Measurements from ENCODE around the gene ADAM17.

The ADAM17 gene

DNA sequence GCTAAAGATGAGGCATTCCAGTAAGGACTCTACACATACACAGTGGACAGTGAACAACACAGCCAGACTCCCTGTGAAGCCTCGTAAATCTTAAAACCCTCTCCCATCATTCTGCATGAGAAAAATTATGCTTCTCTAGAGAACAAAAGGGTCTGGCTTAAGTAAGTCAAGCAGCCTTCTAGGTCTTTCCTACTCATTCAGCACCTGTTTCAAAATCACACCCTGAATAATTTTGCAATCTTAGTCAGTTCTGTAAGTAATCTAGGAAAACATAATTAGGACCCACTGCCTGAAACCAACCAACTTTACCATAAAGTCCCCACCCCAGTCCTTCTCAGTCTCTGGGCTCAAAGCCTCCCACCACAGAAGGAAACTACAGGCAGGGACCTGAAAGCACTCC, 61.5 kb downstream of the ADAM17 start:
- Histone ChIP-seq H3K9ac (ENCODE audit: low read length) (no peak overlapping the region), H3K79me2 (ENCODE audit: low read length) (no peaks in the 10 kb centered on the region), H3F3A (ENCODE audit: insufficient read depth, low read length) (no peaks in the 10 kb centered on the region), H3K9me3 (replicated peaks; ENCODE audit: insufficient read depth, low read length) (no peaks in the 10 kb centered on the region), H3K4me1 (ENCODE audit: low read length) (no peaks in the 10 kb centered on the region), H3K4me2 (ENCODE audit: low read depth, low read length) (no peak overlapping the region), H3K27me3 (replicated peaks; ENCODE audit: insufficient read depth, low read length) (no peaks in the 10 kb centered on the region), H4K20me1 (ENCODE audit: insufficient read depth, low read length) (no peaks in the 10 kb centered on the region), H2AFZ (ENCODE audit: low read length) (no peak overlapping the region), H3K4me3 (ENCODE audit: low read length) (no peak overlapping the region), H3K9me2 (replicated peaks; ENCODE audit: insufficient read depth, low read length) (no peaks in the 10 kb centered on the region), H3K27ac (ENCODE audit: low read length) (no peak overlapping the region), H3K36me3 (replicated peaks; ENCODE audit: insufficient read depth, low read length) (peaks cover 9% of the 10 kb centered on the region; the same call in 1 of the 2 replicates)
- DNase-seq: no peak
- no peak for TF ChIP-seq EZH2 (optimal IDR thresholded peaks at IDR 0.05; ENCODE audit: low read depth, low read length)
- no peak for TF ChIP-seq EZH2phosphoT487 (IDR thresholded peaks at IDR 0.05; ENCODE audit: low read length)
- TF ChIP-seq, protein P1, sequence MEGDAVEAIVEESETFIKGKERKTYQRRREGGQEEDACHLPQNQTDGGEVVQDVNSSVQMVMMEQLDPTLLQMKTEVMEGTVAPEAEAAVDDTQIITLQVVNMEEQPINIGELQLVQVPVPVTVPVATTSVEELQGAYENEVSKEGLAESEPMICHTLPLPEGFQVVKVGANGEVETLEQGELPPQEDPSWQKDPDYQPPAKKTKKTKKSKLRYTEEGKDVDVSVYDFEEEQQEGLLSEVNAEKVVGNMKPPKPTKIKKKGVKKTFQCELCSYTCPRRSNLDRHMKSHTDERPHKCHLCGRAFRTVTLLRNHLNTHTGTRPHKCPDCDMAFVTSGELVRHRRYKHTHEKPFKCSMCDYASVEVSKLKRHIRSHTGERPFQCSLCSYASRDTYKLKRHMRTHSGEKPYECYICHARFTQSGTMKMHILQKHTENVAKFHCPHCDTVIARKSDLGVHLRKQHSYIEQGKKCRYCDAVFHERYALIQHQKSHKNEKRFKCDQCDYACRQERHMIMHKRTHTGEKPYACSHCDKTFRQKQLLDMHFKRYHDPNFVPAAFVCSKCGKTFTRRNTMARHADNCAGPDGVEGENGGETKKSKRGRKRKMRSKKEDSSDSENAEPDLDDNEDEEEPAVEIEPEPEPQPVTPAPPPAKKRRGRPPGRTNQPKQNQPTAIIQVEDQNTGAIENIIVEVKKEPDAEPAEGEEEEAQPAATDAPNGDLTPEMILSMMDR (IDR thresholded peaks at IDR 0.05; ENCODE audit: low read length): no peak

DNA sequence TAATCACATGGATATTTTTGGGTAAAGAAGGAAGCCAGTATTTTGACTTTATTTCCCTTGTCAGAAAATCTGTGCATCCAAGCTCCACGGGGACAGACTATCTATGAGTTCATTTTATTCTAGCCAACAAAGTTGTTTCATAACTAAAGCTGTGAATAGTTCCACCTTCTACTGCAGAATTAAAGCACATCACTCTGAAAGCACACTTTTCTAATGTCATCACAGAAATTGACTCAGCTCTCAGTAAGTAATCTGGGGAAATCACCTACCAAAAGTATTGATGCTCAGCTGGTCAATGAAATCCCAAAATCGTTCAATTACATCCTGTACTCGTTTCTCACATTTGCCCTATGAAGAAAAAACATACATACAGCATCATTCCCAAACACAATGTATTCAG, 62.2 kb downstream of the ADAM17 start:
- no peak for DNase-seq
- H3K36me3 ChIP-seq (replicated peaks; ENCODE audit: insufficient read depth, low read length): peaks cover 9% of the 10 kb centered on the region; the same call in 1 of the 2 replicates
- H3K27me3 ChIP-seq (replicated peaks; ENCODE audit: insufficient read depth, low read length): no peaks in the 10 kb centered on the region
- TF ChIP-seq, protein P1 (IDR thresholded peaks at IDR 0.05; ENCODE audit: low read length): no peak
- TF ChIP-seq EZH2phosphoT487 (IDR thresholded peaks at IDR 0.05; ENCODE audit: low read length) (no peak), EZH2 (optimal IDR thresholded peaks at IDR 0.05; ENCODE audit: low read depth, low read length) (no peak)
- H3K4me2 ChIP-seq (ENCODE audit: low read depth, low read length): no peak overlapping the region
- no peak overlapping the region for H3K9ac ChIP-seq (ENCODE audit: low read length)
- no peak overlapping the region for H3K4me3 ChIP-seq (ENCODE audit: low read length)
- H3K4me1 ChIP-seq (ENCODE audit: low read length): no peaks in the 10 kb centered on the region
- no peaks in the 10 kb centered on the region for H3K9me2 ChIP-seq (replicated peaks; ENCODE audit: insufficient read depth, low read length)
- H2AFZ ChIP-seq (ENCODE audit: low read length): no peak overlapping the region
- H3K27ac ChIP-seq (ENCODE audit: low read length): no peak overlapping the region
- H3K9me3 ChIP-seq (replicated peaks; ENCODE audit: insufficient read depth, low read length): no peaks in the 10 kb centered on the region
- H4K20me1 ChIP-seq (ENCODE audit: insufficient read depth, low read length): no peaks in the 10 kb centered on the region
- no peaks in the 10 kb centered on the region for H3F3A ChIP-seq (ENCODE audit: insufficient read depth, low read length)
- no peaks in the 10 kb centered on the region for H3K79me2 ChIP-seq (ENCODE audit: low read length)

DNA sequence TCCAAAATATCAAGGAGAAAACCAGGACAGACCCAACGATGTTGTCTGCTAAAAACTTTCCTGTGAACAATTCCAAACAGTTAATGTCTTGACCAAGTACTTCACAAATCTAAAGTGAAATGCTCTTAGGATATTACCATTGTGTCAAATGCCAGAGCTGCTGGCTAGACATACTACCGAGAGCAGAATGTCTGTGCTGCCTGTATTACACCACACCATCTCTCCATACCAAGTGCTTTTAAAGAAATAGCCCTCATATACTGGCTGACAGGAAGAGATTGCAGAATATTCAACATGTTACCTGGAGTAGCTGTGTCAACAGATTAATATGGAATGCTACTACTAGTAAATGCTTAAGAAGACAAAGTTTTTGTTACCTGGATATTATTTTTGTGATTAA, 62.7 kb downstream of the ADAM17 start:
- Histone ChIP-seq H3K27ac (ENCODE audit: low read length) (no peak overlapping the region), H3K9me3 (replicated peaks; ENCODE audit: insufficient read depth, low read length) (no peaks in the 10 kb centered on the region), H3K79me2 (ENCODE audit: low read length) (no peaks in the 10 kb centered on the region), H3K9me2 (replicated peaks; ENCODE audit: insufficient read depth, low read length) (no peaks in the 10 kb centered on the region), H4K20me1 (ENCODE audit: insufficient read depth, low read length) (no peaks in the 10 kb centered on the region), H3K9ac (ENCODE audit: low read length) (no peak overlapping the region), H3K4me2 (ENCODE audit: low read depth, low read length) (no peak overlapping the region), H3F3A (ENCODE audit: insufficient read depth, low read length) (no peaks in the 10 kb centered on the region), H2AFZ (ENCODE audit: low read length) (no peak overlapping the region), H3K36me3 (replicated peaks; ENCODE audit: insufficient read depth, low read length) (peaks cover 9% of the 10 kb centered on the region; the same call in 1 of the 2 replicates), H3K4me1 (ENCODE audit: low read length) (no peaks in the 10 kb centered on the region), H3K27me3 (replicated peaks; ENCODE audit: insufficient read depth, low read length) (no peaks in the 10 kb centered on the region), H3K4me3 (ENCODE audit: low read length) (no peak overlapping the region)
- TF ChIP-seq, protein P1 (IDR thresholded peaks at IDR 0.05; ENCODE audit: low read length): no peak
- TF ChIP-seq EZH2phosphoT487 (IDR thresholded peaks at IDR 0.05; ENCODE audit: low read length): no peak
- no peak for TF ChIP-seq EZH2 (optimal IDR thresholded peaks at IDR 0.05; ENCODE audit: low read depth, low read length)
- DNase-seq: no peak

Measured in MM.1S (cell line).